Fibroblast of lung (primary cell): ENCODE results near the gene ABI3. TPM values are rescaled to one million over a fixed set of nuclear protein-coding genes. Genes with fewer than 3 reads are reported as not detected.

Experiments
- DNase-seq, 2 donors: peaks; one replicate each; pipeline versions ENCODE4 v3.0.0 to v3.0.0-alpha.2; 2010; ENCODE audit warnings: low read depth in 2 of 2
- H2AFZ ChIP-seq: 2 replicates; pipeline ENCODE4 v1.5.1; 2012; ENCODE audit warnings: low read length, control low read depth, inconsistent platforms
- H3K27ac ChIP-seq: 2 replicates; pipeline ENCODE4 v1.5.1; 2011; ENCODE audit warnings: low read length, control low read depth; ENCODE audit not compliant: insufficient read depth
- H3K27me3 ChIP-seq: 2 replicates; pipeline ENCODE4 v1.5.1; 2011; ENCODE audit warnings: mild to moderate bottlenecking, low read length; ENCODE audit not compliant: control insufficient read depth, insufficient read depth
- H3K36me3 ChIP-seq: 2 replicates; pipeline ENCODE4 v1.5.1; 2011; ENCODE audit warnings: low read length; ENCODE audit not compliant: control insufficient read depth, insufficient read depth
- H3K4me1 ChIP-seq: 2 replicates; pipeline ENCODE4 v1.5.1; 2011; ENCODE audit warnings: low read length; ENCODE audit not compliant: control insufficient read depth, insufficient read depth; ENCODE audit errors: extremely low read depth
- H3K4me2 ChIP-seq: 2 replicates; pipeline ENCODE4 v1.5.1; 2011; ENCODE audit warnings: low read length, control low read depth; ENCODE audit not compliant: insufficient read depth; ENCODE audit errors: extremely low read depth
- H3K4me3 ChIP-seq, 4 experiments: fragments of 200-600 bp in 1 of 4; sonication (generic) in 1 of 4; replicated peaks in 1 of 4; 2 replicates each; pipeline ENCODE4 v1.5.1; 2011 to 2016; ENCODE audit warnings: low read length in 4 of 4, low read depth in 3 of 4, mild to moderate bottlenecking in 3 of 4, control low read depth in 2 of 4, inconsistent platforms in 1 of 4, mixed read lengths in 1 of 4; ENCODE audit not compliant: insufficient read depth in 1 of 4; ENCODE audit errors: control extremely low read depth in 1 of 4
- H3K79me2 ChIP-seq: 2 replicates; pipeline ENCODE4 v1.5.1; 2012; ENCODE audit warnings: mild to moderate bottlenecking, low read length, inconsistent platforms; ENCODE audit not compliant: control insufficient read depth, insufficient read depth
- H3K9ac ChIP-seq: 2 replicates; pipeline ENCODE4 v1.5.1; 2011; ENCODE audit warnings: mild to moderate bottlenecking, low read length, control low read depth; ENCODE audit not compliant: insufficient read depth
- H3K9me3 ChIP-seq: 2 replicates; pipeline ENCODE4 v1.5.1; 2012; ENCODE audit warnings: low read depth, low read length; ENCODE audit not compliant: control insufficient read depth, insufficient read depth
- H4K20me1 ChIP-seq: 2 replicates; pipeline ENCODE4 v1.5.1; 2011; ENCODE audit warnings: low read length; ENCODE audit not compliant: control insufficient read depth, insufficient read depth; ENCODE audit errors: extremely low read depth
- CTCF ChIP-seq, 2 donors: IDR thresholded peaks in 1 of 2; conservative IDR thresholded peaks in 1 of 2; 1 replicate in 1 of 2; 2 replicates in 1 of 2; pipeline ENCODE4 v1.5.1; 2011 to 2012; ENCODE audit warnings: low read length in 2 of 2, control low read depth in 1 of 2, inconsistent platforms in 1 of 2, low read depth in 1 of 2, mild to moderate bottlenecking in 1 of 2
- EZH2 ChIP-seq: IDR thresholded peaks from 2 replicates; pipeline ENCODE4 v1.5.1; 2012; ENCODE audit warnings: low read length, control low read depth, mild to moderate bottlenecking; ENCODE audit errors: missing control alignments
- polyA plus RNA-seq, 2 donors: library from polyadenylated mRNA; depleted of rRNA in 1 of 2; stranded (reverse) in 1 of 2; unstranded in 1 of 2; fragments of >200 nt; gene quantifications; 2 replicates each; pipeline ENCODE4 v1.2.1, GENCODE V29; 2011 to 2012; ENCODE audit warnings: missing spikeins in 1 of 2
- total RNA-seq: library from RNA; depleted of rRNA; stranded (reverse); fragments of >200 nt; gene quantifications from 2 replicates; pipeline ENCODE4 v1.2.1, GENCODE V29; 2014

Gene ABI3
- total and polyA plus RNA-seq, 2 donors (not counting 1 experiment from before 2014, with no cell fraction given) = 1.3 TPM; not detected in 1

- peak overlapping the region; percentile 55 for H3K9ac ChIP-seq
- H3K27ac ChIP-seq = peak overlapping the region; percentile 87
- DNase-seq = peak; percentile 59 to 77
These were observed 16.8 kb upstream of the ABI3 start for GRCh38 chr17:49193513-49194296.

GRCh38 chr17:49194297-49194607 lies 16.3 kb upstream of the ABI3 start:
- Histone ChIP-seq H3K9ac (no peak overlapping the region), H3K9me3 (no peaks in the 10 kb centered on the region), H3K36me3 (no peaks in the 10 kb centered on the region), H3K4me3 (peak overlapping the region in 1 of 4 experiments; percentile 57), H3K27ac (no peak overlapping the region), H4K20me1 (no peaks in the 10 kb centered on the region), H3K27me3 (no peaks in the 10 kb centered on the region), H3K4me2 (no peak overlapping the region), H3K79me2 (no peaks in the 10 kb centered on the region), H3K4me1 (peaks cover 3% of the 10 kb centered on the region), H2AFZ (no peak overlapping the region)
- DNase-seq = no peak
- TF ChIP-seq EZH2 (no peak), CTCF (conservative IDR thresholded peaks at IDR 0.05 in 1 of 2, IDR thresholded peaks at IDR 0.05 in 1 of 2; ENCODE audit: low read depth in 1 of 2, low read length in 2 of 2) (no peak)

More at GRCh38 chr17:49193513-49194296, 16.8 kb upstream of the ABI3 start:
- Histone ChIP-seq H3K27me3 (no peaks in the 10 kb centered on the region), H3K9me3 (no peaks in the 10 kb centered on the region), H3K4me2 (peak overlapping the region; percentile 72), H3K4me3 (peak overlapping the region; percentile 44 to 84 (median 62)), H3K4me1 (peaks cover 3% of the 10 kb centered on the region), H4K20me1 (no peaks in the 10 kb centered on the region), H3K36me3 (no peaks in the 10 kb centered on the region), H2AFZ (peak overlapping the region; percentile 84), H3K79me2 (no peaks in the 10 kb centered on the region)
- TF ChIP-seq EZH2 = no peak
- TF ChIP-seq CTCF (conservative IDR thresholded peaks at IDR 0.05 in 1 of 2, IDR thresholded peaks at IDR 0.05 in 1 of 2; ENCODE audit: low read depth in 1 of 2, low read length in 2 of 2) = no peak

- Histone ChIP-seq H3K27me3 (no peaks in the 10 kb centered on the region), H3K27ac (no peak overlapping the region), H4K20me1 (no peaks in the 10 kb centered on the region)
These were observed 14.8 kb upstream of the ABI3 start for GRCh38 chr17:49195751-49196150.

More at GRCh38 chr17:49195751-49196150, 14.8 kb upstream of the ABI3 start:
- Histone ChIP-seq H3K4me1 (peaks cover 3% of the 10 kb centered on the region), H3K9ac (no peak overlapping the region), H3K9me3 (no peaks in the 10 kb centered on the region), H3K79me2 (no peaks in the 10 kb centered on the region), H3K4me2 (no peak overlapping the region), H2AFZ (no peak overlapping the region), H3K4me3 (no peak overlapping the region), H3K36me3 (no peaks in the 10 kb centered on the region)
- DNase-seq = no peak
- TF ChIP-seq CTCF (conservative IDR thresholded peaks at IDR 0.05 in 1 of 2, IDR thresholded peaks at IDR 0.05 in 1 of 2; ENCODE audit: low read depth in 1 of 2, low read length in 2 of 2) (no peak), EZH2 (no peak)
